ENCODE results near the gene ZNF668. TPM values are rescaled to one million over a fixed set of nuclear protein-coding genes. Genes with fewer than 3 reads are reported as not detected.

Gene ZNF668
- total and polyA plus RNA-seq, 2 experiments from 2014 or later: 8.1 to 13.0 TPM

GRCh38 chr16:31029272-31029671, 44.8 kb downstream of the ZNF668 start:
- H3K27me3 ChIP-seq: no peaks in the 10 kb centered on the region
- TF ChIP-seq EZH2 (IDR thresholded peaks at IDR 0.05; ENCODE audit: borderline replicate concordance) (no peak), EZH2phosphoT487 (IDR thresholded peaks at IDR 0.05; ENCODE audit: low read depth, severe bottlenecking, unreplicated experiment) (no peak)
- TF ChIP-seq, protein P1, sequence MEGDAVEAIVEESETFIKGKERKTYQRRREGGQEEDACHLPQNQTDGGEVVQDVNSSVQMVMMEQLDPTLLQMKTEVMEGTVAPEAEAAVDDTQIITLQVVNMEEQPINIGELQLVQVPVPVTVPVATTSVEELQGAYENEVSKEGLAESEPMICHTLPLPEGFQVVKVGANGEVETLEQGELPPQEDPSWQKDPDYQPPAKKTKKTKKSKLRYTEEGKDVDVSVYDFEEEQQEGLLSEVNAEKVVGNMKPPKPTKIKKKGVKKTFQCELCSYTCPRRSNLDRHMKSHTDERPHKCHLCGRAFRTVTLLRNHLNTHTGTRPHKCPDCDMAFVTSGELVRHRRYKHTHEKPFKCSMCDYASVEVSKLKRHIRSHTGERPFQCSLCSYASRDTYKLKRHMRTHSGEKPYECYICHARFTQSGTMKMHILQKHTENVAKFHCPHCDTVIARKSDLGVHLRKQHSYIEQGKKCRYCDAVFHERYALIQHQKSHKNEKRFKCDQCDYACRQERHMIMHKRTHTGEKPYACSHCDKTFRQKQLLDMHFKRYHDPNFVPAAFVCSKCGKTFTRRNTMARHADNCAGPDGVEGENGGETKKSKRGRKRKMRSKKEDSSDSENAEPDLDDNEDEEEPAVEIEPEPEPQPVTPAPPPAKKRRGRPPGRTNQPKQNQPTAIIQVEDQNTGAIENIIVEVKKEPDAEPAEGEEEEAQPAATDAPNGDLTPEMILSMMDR (IDR thresholded peaks at IDR 0.05; ENCODE audit: poor library complexity): no peak
- no peak overlapping the region for H2AFZ ChIP-seq
- H3K9me2 ChIP-seq (replicated peaks; ENCODE audit: insufficient read depth): no peaks in the 10 kb centered on the region
- no peak overlapping the region for H3K4me2 ChIP-seq
- H4K20me1 ChIP-seq (ENCODE audit: insufficient read depth, poor library complexity, severe bottlenecking): peaks cover under 1% of the 10 kb centered on the region
- no peak overlapping the region for H3K27ac ChIP-seq
- 92% methylated on average over 5 of the region's 5 CpGs for WGBS (ENCODE audit: low lambda C conversion rate, missing lambda C conversion rate)
- no peaks in the 10 kb centered on the region for H3K9me3 ChIP-seq (ENCODE audit: low read depth)
- H3K79me2 ChIP-seq: no peaks in the 10 kb centered on the region
- H3K36me3 ChIP-seq (replicated peaks; ENCODE audit: insufficient read depth, low read depth): no peaks in the 10 kb centered on the region
- DNase-seq (ENCODE audit: low spot score): no peak
- H3K4me1 ChIP-seq (ENCODE audit: insufficient read depth): no peaks in the 10 kb centered on the region
- no peak overlapping the region for H3K4me3 ChIP-seq

GRCh38 chr16:31025339-31025738, 48.7 kb downstream of the ZNF668 start:
- Histone ChIP-seq H3K4me3 (no peak overlapping the region), H3K27ac (no peak overlapping the region), H3K9me3 (ENCODE audit: low read depth) (no peaks in the 10 kb centered on the region), H4K20me1 (ENCODE audit: insufficient read depth, poor library complexity, severe bottlenecking) (no peaks in the 10 kb centered on the region), H3K9me2 (replicated peaks; ENCODE audit: insufficient read depth) (no peaks in the 10 kb centered on the region), H3K36me3 (replicated peaks; ENCODE audit: insufficient read depth, low read depth) (no peaks in the 10 kb centered on the region), H3K27me3 (no peaks in the 10 kb centered on the region), H3K79me2 (no peaks in the 10 kb centered on the region), H2AFZ (no peak overlapping the region), H3K4me2 (no peak overlapping the region), H3K4me1 (ENCODE audit: insufficient read depth) (no peaks in the 10 kb centered on the region)
- DNase-seq (ENCODE audit: low spot score): no peak
- whole genome bisulfite sequencing (ENCODE audit: low lambda C conversion rate, missing lambda C conversion rate): 86% methylated on average over 5 of the region's 5 CpGs
- TF ChIP-seq, protein P1 (IDR thresholded peaks at IDR 0.05; ENCODE audit: poor library complexity): no peak
- TF ChIP-seq EZH2 (IDR thresholded peaks at IDR 0.05; ENCODE audit: borderline replicate concordance) (no peak), EZH2phosphoT487 (IDR thresholded peaks at IDR 0.05; ENCODE audit: low read depth, severe bottlenecking, unreplicated experiment) (no peak)

DNA sequence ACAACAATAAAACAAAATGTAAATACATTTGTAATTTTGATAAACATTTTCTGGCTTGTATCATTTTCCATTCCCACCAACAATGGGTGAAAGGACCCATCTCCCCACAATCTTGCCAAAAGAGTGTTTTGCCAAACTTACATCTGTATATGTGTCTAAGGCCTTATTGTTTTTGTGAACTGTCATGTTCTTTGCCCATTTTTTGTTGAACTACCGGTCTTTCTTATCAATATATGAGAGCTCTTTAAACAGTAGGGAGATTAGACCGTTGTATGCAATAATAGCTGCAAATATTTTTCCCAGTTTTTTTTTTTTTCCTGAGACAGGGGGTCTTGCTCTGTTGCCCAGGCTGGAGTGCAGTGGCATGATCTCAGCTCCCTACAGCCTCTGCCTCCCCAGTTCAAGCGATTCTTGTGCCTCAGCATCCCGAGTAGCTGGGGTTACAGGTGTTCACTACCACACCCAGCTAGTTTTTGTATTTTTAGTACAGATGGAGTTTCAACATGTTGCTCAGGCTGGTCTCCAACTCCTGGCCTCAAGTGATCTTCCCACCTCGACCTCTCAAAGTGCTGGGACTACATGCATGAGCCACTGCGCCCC, 50.3 kb downstream of the ZNF668 start:
- no peaks in the 10 kb centered on the region for H3K4me1 ChIP-seq (ENCODE audit: insufficient read depth)
- H3K9me2 ChIP-seq (replicated peaks; ENCODE audit: insufficient read depth): no peaks in the 10 kb centered on the region
- H3K36me3 ChIP-seq (replicated peaks; ENCODE audit: insufficient read depth, low read depth): no peaks in the 10 kb centered on the region
- no peaks in the 10 kb centered on the region for H3K79me2 ChIP-seq
- H3K9me3 ChIP-seq (ENCODE audit: low read depth): no peaks in the 10 kb centered on the region
- no peak overlapping the region for H3K27ac ChIP-seq
- no peak overlapping the region for H2AFZ ChIP-seq
- WGBS (ENCODE audit: low lambda C conversion rate, missing lambda C conversion rate): 74% methylated on average over 6 of the region's 6 CpGs
- H3K4me2 ChIP-seq: no peak overlapping the region
- H3K4me3 ChIP-seq: no peak overlapping the region
- DNase-seq (ENCODE audit: low spot score): no peak
- H4K20me1 ChIP-seq (ENCODE audit: insufficient read depth, poor library complexity, severe bottlenecking): no peaks in the 10 kb centered on the region
- no peak for TF ChIP-seq EZH2 (IDR thresholded peaks at IDR 0.05; ENCODE audit: borderline replicate concordance)
- TF ChIP-seq, protein P1 (IDR thresholded peaks at IDR 0.05; ENCODE audit: poor library complexity): no peak
- no peak for TF ChIP-seq EZH2phosphoT487 (IDR thresholded peaks at IDR 0.05; ENCODE audit: low read depth, severe bottlenecking, unreplicated experiment)
- H3K27me3 ChIP-seq: no peaks in the 10 kb centered on the region
